Left lobe of liver (tissue), 2 donors: Measurements from ENCODE around the gene EQTN. TPM values are rescaled to one million over a fixed set of nuclear protein-coding genes. Genes with fewer than 3 reads are reported as not detected.

ENCODE experiments used
- ATAC-seq: fragments of 200-7000 bp; cut with Tn5 transposase; one replicate; pipeline ENCODE4 v1.9.1; 2020; ENCODE audit warnings: mild to moderate bottlenecking, moderate library complexity
- DNase-seq: peaks from one replicate; pipeline ENCODE4 v3.0.0-alpha.2; 2020; ENCODE audit warnings: low spot score
- total RNA-seq: library from RNA; stranded (reverse); gene quantifications from one replicate; pipeline ENCODE4 v1.2.1, GENCODE V29; 2021
- donor health status: DM: no; HTN: no; CAD: no; lungs with moderate emphysema.
- donor health status: DM: no; HTN: yes; CAD: no.

Gene EQTN
- total RNA-seq = not detected

DNA sequence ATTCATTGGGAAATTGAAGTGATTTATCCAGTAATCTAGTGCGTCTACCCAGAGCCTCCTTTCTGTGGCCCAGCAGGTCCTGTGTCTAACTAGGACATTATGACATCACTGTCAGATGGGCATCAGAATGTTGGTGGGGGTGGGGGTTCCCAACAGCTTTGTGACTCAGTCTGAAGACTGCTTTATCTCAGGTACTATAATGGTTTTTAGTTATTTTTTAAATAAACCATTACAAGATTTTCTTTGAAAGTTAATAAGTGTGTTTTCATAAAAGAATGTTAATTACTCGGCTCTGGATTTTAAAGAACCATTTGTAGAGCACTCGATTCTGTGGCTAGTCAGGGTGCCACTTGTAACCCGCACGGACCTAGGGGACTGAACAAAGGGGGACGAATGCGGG is at the start of gene EQTN:
EQTN (minus strand) TSS at position 101 of the 400 bp plus-strand sequence; CDS start at position 6, 95 bp downstream.
- DNase-seq = no peak
- no peak for ATAC-seq

DNA sequence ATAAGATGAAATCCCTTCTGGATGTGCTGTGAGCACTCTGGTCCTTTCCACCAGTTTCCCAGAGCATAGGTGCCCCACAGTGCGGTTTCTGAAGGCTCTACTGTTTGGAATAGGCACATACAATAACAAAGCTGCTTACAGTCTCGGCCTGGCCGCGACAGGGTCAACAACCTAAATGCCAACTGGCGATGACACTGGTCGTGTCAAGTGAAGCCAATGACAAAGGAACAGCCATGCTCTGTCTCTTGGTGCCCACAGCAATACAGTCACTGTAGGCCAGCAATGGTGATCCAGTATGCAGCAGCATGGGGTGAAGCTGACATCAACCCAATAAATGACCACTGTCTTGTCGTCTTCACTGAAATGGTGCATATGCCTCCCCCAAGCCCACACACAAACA is 47.8 kb upstream of the EQTN start:
- DNase-seq (peak; percentile 19), ATAC-seq (no peak)

DNA sequence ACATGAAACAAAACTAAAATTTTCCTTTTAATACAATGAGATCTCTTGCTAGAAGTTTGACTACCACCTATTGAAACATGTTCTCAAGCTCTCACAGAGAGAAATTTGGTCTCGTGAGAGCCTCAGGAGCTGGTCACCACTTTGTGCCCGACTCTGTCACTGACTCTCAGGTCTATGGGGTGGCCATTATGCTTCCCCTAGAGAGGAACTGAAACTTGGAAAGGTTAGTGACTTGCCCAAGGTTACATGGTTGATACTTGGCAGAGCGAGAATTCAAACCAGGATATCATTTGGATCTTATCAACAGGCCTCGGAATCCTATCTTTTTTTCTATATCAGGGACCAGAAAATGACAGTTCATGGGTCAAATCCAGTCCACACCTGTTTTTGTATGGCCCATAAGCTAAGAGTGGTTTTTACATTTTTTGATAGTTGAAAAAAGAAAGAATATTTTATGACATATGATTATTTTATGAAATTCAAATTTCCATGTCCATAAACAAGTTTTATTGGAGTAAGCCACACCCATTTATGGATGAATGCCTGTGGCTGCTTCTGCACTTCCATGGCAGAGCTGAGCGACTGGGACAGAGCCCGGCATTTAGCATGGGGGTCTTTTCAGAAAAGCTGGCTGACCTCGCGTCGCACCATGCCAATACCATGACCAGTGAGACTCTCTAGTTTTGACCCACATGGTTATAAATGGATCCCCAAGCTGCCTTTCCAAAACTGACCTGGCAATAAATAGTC is 44.8 kb upstream of the EQTN start:
- ATAC-seq (no peak), DNase-seq (no peak)

DNA sequence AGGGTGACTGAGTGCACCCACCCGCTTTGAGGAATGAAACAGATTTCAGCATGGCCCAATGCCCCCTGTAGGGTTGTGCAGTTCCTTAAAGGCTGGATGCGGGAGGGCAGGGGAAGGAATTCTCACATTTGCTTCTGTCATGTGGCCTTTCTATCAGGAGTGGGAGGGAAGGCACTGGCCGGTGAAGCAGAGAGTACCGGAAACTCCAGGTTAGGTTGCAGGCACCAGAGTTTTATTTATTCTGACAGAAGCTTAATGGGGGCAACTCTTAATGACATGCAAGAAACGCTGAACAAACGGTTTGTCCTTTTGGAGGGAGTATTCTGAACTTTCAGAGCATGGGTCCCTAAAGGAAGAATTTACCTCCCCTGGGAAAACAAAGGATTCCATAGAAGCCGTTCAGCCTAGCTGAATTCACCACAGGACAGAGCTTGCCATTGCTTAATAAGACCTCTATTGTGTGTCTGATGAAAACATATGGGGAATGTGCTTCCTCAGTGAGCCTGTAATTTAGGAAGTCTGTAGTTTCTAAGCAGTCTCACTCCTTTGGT is 44.1 kb upstream of the EQTN start:
- ATAC-seq = no peak
- no peak for DNase-seq

DNA sequence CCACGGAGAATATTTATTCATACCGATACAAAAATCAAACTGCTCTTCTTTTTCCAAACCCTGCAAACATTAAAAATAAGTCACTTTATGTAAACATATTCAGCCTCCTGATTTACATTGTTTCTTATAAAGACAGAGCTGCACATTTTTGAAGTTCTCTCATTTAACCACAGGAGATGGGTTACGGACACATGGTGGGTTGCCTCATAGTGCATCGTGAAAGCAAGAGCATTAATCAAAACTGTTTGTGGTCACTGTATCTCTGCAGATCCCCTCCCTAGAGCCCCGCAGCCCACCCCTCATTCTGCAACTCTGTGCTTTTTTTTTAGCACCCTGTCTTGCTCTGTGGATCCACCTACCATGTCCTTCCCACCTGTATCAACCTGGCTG is 43.3 kb upstream of the EQTN start:
- ATAC-seq = no peak
- DNase-seq = no peak

DNA sequence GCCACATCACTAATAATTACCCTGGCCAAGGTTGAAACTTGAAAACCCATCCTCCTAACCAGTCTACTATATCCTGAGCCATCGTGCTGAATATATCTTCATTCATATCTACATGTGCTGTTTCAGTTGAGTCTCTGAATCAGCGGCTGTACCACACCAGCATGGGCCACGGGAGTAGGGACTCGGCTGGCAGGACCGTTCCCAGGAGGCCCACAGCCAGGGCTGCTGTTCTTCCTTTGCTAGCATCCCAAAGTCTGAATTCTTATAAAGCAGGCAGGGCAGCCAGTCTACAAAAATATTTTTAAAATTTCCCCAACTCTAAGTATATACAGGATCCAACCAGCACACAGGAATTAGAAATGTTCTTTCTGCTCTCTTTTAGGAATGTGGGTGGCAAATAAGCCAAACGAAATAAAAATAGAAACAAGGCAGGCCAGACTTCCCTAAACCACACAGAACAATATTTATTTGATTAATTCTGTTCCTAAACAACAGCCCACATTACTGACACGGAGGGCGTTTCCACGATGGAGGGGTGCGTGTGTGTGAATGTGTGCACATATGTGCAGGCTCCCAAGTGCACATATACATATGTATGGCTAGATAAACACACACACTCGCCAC is 42.8 kb upstream of the EQTN start:
- DNase-seq (no peak), ATAC-seq (no peak)

DNA sequence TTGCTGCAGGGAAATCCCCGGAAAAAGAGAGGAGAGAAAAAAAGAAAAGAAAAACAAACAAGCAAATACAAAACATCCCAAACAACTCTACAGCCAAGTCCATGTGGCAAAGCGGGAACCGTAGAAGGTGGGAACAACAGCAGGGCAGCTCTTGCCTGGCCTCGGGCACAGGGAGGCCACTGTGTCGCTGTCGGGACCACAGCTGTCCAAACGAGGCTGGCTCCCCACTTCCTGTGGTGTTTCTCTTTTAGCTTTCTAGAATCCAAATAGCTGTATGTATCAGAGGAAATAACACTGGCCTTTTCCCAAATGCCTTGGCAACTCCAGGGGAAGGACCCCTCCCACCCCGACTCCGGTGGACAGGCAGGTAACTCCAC is 41.6 kb upstream of the EQTN start:
- no peak for ATAC-seq
- DNase-seq = no peak

DNA sequence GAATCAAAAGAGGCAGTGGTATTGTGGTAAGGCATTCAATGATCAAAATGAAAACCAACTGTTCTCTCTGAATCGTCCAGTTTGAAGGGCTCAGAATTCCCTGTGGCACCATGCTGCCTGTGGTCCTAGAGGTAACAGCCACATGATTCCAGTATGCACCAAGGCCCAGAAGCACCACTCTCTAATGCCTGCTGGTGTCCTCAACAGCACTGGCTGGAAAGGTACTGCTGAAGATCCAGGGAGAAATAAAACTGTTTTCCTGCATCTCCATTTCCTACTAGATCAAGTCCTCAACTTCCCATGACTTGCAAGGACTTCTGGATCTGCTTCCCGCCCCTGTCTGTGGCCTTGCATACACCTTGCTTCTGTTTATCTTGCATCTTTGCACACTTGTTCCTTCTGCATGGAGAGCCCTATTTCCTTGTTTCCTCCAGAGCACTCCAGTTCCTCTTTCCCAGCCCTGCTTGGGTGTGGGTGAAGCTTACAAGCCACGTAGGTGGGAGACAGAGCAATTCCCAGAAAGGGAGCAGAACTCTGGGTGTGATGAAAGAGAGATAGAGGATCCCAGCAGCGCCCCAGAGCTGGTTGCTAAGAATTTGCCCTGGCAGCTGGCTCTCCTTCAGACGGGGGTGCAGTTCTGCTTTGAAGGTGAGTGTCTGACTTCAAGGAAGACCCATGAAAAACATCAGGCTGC is 41.0 kb upstream of the EQTN start:
- no peak for ATAC-seq
- no peak for DNase-seq

DNA sequence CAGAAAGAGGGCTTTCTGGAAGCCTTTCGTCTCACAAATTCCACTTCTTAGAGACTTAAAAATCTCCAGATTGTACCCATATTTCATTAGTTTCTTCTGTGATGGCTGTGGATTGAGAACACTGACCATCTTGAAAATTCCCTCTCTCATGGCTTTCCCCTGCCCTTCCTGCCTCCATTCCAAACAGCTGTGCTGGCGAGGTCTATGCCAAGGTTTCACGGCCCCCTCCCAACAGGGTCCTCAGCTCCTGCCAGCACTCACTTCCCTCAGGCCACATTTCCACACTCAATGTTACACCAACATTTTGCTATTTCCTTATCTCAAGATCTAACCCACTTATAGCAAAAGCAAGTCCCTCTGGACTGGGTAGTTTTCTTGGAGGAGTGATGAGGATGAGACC is 40.3 kb upstream of the EQTN start:
- ATAC-seq = no peak
- DNase-seq = no peak

DNA sequence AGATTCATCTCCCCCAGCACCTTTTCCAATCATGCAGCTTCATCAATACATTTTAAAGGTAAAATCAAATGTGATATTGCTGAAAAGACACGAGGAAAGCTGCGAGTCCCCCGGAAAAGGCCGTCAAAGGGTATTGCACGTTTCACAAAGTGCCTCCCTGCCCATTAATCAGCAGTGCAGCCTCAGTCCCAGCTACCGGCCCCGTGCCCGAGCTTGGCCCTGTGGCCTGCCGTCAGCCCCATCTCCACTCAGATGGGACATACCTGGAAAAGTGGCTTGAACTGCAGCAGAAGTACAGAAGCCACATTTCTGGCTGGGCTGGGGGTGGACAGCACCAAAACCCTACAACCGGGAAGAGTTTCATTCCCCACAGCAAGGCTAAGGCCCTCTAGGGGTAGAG is 39.9 kb upstream of the EQTN start:
- DNase-seq (no peak), ATAC-seq (no peak)

DNA sequence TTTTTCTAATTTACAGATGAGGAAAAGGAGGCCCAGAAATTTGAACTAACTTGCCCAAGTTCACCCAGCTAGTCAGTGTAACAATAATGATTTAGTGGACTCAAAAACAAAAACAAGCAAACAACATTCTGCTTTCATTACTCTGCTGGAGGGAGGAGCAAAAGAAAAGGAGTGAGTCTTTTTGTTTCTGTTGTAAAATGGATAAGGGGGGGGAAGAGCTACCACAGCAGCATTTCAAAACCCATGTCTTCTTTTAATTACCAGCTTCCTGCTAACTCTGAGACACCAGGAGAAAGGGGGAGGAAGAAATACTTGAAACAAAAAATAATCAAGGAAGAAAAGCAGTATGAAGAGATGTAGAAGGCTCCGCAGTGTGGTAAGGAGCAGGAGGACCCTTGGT is 39.2 kb upstream of the EQTN start:
- DNase-seq = no peak
- no peak for ATAC-seq

DNA sequence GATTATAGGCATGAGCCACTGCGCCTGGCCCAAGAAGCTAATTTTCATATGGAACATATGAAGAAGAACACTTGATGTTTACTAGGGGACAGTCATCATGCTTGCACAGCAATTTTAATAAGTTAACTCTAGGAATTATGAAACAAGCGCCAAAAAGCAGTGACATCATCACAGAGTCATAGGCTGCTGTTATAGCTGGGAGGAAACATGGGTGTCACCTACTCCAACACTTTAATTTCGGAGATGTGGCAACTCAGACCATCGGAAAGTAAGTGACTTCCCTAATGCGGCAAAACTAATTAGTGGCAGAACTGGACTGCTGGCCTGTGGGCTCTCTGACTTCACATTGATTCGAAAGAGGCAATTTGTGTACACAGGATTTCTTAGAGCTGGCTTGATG is 38.1 kb upstream of the EQTN start:
- ATAC-seq (no peak), DNase-seq (no peak)

DNA sequence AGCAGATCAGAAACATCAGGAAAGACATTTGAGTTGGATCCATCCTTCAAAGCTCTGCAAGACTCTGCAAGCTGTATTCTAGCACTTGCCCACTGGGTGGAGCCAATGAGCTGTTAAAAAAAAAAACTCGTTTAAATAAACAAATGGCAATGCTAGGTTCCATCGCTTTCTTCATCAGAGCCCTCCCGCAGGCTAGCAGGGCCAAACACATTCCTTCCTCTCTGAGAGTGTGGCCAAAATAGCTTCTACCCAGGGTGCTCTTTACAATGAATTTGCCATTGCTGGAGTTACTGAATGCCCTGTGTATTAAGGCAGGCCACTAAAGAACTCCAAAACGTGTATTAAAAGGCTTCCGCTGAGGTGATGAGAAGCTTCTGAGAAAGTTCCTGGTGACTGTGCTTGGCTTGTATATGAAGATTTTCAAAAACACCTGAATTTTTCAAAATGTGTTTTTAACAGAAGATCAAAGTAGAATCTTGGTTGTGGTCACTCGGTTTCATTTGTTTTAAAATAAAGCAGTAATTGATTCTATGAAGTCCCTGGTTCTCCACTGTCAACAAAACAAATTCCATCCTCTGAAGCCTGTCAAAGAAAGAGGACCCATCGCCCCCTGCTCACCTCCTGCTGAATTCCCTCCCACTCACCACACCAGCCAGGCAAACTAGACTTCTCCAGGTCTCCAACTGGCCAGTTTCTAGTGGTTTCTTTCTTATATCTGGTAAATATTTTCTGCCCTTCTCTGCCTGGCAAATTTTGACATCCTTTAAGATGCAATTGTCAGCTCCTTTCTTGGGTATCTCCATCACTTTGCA is 36.5 kb upstream of the EQTN start:
- ATAC-seq (peak; percentile 99), DNase-seq (peak; percentile 60)

DNA sequence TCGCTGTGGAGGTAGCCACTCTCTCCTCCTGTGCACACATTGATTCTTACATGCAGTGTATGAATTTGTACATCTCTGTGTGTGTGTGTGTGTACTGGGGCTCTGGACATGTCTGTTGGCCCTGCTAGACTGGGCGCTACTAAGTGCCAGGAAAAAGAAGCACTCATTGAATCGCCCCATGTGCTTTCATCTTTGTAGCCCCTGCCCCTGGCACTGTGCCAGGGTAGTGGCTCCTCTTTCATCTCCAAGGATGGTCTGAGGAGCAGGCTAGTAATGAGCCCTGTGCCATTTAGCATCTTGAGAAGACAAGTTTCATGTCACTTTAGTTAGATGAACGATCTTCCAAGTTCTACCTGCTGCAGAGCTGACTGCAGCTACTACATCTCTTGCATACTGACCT is 34.4 kb upstream of the EQTN start:
- DNase-seq (no peak), ATAC-seq (no peak)

DNA sequence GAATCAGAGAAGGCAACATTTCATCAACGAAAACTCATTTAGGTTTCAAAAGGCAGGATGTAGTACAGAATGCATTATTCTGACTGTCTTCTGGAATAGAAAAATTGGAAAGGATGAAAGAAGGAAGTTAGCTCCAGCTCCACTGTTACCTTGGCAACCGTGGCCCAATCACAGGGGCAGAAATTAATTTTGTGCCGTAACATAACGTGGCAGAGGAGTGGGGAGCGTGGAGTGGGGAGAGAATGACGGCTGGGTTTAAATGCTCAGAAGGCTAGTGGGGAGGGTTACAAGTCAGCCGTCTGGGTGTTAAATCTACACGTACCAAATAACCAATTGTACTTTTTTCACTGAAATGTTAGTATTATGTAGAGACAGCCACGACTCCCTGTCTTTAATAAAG is 32.3 kb upstream of the EQTN start:
- DNase-seq (no peak), ATAC-seq (no peak)

DNA sequence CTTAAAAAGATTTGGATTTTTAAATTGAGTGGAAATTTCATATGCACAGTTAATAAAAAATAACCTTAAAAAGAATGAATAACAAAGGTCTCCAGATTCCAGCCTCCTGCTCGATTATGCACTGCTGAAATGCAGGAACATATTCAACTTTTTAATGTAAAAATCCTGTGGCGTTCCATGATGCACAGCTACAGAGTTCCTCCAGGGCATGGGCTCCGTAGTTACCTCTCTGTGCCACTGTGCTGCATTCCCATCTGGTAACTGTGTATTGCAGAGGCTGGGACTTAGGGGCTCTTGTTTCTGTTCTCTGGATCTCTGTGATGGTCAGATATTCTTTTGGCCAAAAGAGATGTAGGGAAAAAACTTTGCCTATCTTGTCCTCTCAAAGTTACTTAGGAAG is 31.5 kb upstream of the EQTN start:
- no peak for DNase-seq
- no peak for ATAC-seq

DNA sequence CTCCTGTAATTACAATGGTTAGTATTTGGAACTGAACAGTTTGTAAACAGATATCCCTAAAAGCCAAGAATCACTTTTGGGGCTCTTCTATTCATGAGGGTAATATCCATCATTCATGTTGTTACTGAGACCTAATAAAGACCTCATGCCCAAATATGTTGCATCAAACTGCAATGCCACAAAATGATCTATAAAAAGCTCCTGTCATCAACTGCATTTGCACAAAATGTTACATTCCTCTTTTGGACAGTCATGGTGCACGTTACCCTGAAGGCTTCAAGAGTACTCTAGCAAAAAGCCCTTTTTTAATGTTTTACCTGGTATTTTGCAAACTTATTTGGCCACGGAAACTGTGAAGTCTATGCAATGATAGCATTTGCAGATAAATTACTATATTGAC is 14.2 kb upstream of the EQTN start:
- ATAC-seq (no peak), DNase-seq (no peak)

DNA sequence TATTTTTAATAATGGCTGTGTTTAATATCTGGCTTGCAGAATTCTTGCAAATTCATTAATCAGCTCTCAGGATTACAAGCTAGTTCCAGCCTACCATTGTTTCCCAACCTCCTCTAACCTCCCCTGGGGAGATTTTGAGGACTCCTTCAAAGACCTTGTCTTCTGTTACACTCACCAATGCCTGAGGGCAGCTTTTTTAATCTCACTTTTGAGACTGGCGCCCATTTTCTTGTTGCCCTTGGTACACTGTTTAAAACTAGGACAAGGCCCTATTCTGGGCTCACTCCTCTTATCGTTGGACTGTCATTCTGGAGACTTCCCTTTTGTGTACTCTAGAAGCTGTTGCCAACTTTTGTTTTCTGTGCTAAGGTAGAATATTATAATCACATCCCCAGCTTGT is 13.6 kb upstream of the EQTN start:
- DNase-seq = no peak

DNA sequence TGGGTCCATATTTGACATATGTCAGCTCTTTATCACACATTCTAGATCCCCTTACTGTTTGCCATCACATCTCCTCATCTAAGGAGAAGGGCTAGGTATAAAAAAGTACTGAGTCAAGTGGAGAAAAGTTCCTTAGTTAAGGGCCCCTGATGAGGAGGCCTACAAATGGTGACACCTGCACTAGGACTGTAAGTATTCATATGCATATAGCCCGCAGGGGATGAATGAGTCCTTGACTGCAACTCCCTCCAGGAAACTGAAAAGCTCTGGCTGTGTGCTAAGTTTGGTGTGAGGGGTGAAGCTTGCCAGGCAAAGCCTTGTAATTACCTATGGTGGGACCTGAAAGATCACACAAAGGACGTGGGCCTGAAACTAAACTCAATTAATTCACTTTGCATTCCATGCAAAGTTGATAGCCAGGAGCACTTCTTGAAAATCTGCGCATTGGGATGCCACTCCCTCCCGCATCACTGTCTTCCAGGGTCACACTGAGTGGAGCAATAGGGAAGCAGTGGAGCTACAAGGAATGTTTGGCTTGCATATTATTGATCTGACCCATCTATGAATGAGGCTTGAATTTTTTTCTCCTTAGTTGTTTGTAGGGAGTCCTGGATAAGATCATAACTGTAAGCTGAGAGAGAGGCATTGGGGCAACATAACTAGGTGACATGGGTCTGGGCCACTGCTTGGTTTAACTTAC is 11.9 kb upstream of the EQTN start:
- ATAC-seq (no peak), DNase-seq (no peak)

More for the DNA sequence above, 13.6 kb upstream of the EQTN start:
- no peak for ATAC-seq

DNA sequence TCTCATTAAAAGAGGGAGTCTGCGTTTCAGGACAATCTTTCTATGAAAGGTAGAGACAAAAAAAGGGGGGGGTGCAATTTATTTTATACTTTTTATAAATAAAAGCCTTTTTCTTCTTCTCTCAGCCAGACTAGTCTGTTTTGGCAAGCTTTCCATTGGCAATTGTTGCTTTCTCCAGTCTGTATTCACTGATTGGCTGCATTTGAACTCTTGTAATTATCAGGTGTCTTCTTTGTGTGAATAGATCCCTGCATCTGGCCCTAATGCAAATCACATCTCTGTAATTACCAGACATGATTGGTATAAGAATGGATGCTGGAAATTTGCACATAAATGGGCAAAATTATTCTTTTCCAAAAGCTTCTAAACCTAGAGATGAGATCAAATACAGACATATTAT is 7.6 kb upstream of the EQTN start:
- no peak for ATAC-seq
- no peak for DNase-seq

DNA sequence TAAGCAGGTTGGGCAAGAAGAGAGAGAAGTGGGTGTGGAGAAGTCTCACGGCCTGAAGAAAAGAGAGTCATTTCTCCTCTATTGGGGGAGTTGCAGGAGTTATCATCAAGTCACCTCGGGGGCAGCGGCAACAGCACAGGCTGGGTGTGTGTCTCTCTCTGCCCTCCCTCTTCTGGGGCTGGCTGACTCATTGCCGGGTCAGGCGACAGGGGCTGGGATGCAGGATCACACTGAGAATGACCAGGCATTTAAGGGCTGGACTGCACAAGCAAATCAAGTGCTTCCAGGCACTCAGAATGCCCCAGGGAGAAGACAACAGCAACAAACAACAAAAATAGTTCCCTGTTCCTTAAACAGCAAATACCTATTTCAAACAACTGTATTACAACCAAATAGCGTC is 6.3 kb upstream of the EQTN start:
- no peak for DNase-seq
- ATAC-seq = no peak
